Mesothelial cell of epicardium (in vitro differentiated cells): ENCODE results near the gene CCDC6. TPM values are rescaled to one million over a fixed set of nuclear protein-coding genes. Genes with fewer than 3 reads are reported as not detected.

ENCODE experiments used
- DNase-seq, 2 experiments: peaks; one replicate each; pipeline ENCODE4 v3.0.0; 2021; ENCODE audit warnings: low spot score in 2 of 2; ENCODE audit not compliant: unreplicated experiment in 2 of 2
- H3K27ac Mint-ChIP-seq: 2 replicates; pipeline ENCODE4 v1.8.0; 2021; ENCODE audit warnings: mixed read lengths
- H3K27me3 Mint-ChIP-seq: 2 replicates; pipeline ENCODE4 v1.8.0; 2021; ENCODE audit warnings: low read depth, mixed read lengths
- H3K36me3 Mint-ChIP-seq: 2 replicates; pipeline ENCODE4 v1.8.0; 2021; ENCODE audit warnings: mixed read lengths
- H3K4me1 Mint-ChIP-seq: 2 replicates; pipeline ENCODE4 v1.8.0; 2021; ENCODE audit warnings: mixed read lengths
- H3K4me3 Mint-ChIP-seq: 2 replicates; pipeline ENCODE4 v1.8.0; 2021; ENCODE audit warnings: mild to moderate bottlenecking, moderate library complexity, mixed read lengths
- H3K9me3 Mint-ChIP-seq: 2 replicates; pipeline ENCODE4 v1.8.0; 2021; ENCODE audit warnings: mixed read lengths
- total RNA-seq: library from RNA; stranded (reverse); gene quantifications from 3 replicates; pipeline ENCODE4 v1.2.1, GENCODE V29; 2021
- TF ChIP-seq, protein P1 (sequence below): fragments of 200-600 bp; sonication (generic); IDR thresholded peaks from one replicate; pipeline ENCODE4 v1.5.0; 2021; ENCODE audit warnings: antibody characterized with exemption; ENCODE audit not compliant: unreplicated experiment

Gene CCDC6
- total RNA-seq, 1 donor from 2014 or later = 50.5 TPM

DNA sequence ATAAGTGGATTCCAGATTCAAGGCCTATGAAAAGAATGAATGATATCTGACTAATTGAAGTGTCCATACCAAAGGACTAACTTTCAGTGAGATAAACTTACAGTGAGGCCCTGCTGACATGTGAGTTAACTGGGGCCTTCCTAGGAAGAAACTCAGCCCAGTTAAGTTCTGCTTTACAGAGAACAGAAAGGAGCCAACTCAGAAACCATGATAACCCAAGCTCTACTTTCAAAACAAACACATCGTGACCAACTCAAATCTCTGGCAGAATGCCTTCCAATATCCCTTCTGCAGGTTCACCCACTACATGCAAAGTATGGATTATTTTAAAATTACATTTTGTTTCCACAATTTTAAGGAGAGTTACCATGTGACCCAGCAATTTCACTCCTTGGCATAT is 77.3 kb downstream of the CCDC6 start:
- H3K9me3 Mint-ChIP-seq = no peaks in the 10 kb centered on the region
- no peaks in the 10 kb centered on the region for H3K27me3 Mint-ChIP-seq
- DNase-seq = no peak
- peaks cover 32% of the 10 kb centered on the region for H3K36me3 Mint-ChIP-seq
- TF ChIP-seq, protein P1, sequence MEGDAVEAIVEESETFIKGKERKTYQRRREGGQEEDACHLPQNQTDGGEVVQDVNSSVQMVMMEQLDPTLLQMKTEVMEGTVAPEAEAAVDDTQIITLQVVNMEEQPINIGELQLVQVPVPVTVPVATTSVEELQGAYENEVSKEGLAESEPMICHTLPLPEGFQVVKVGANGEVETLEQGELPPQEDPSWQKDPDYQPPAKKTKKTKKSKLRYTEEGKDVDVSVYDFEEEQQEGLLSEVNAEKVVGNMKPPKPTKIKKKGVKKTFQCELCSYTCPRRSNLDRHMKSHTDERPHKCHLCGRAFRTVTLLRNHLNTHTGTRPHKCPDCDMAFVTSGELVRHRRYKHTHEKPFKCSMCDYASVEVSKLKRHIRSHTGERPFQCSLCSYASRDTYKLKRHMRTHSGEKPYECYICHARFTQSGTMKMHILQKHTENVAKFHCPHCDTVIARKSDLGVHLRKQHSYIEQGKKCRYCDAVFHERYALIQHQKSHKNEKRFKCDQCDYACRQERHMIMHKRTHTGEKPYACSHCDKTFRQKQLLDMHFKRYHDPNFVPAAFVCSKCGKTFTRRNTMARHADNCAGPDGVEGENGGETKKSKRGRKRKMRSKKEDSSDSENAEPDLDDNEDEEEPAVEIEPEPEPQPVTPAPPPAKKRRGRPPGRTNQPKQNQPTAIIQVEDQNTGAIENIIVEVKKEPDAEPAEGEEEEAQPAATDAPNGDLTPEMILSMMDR = no peak
- H3K4me1 Mint-ChIP-seq = no peaks in the 10 kb centered on the region
- no peak overlapping the region for H3K4me3 Mint-ChIP-seq
- no peak overlapping the region for H3K27ac Mint-ChIP-seq

DNA sequence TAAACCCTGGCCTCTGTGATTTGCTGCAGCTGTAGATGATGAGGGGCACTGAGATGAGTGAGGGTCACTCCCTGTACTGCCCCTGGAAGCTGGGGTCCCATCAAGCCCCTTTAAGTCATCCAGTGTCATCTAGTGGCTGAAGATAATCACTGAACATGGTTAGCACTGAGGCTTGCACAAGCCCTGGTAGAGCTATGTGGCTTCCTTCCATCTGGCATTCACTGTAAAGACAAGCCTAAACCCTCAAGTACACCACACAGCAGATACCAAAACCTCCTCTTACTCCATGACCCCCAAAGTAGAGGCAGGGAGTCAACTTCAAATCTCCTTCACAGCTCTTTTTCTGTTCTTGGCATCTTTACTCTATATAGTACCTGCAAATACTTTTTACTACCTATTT is 80.4 kb downstream of the CCDC6 start:
- Mint-ChIP-seq H3K27me3 (no peaks in the 10 kb centered on the region), H3K4me3 (no peak overlapping the region), H3K4me1 (peaks cover 3% of the 10 kb centered on the region), H3K36me3 (peaks cover 21% of the 10 kb centered on the region), H3K9me3 (no peaks in the 10 kb centered on the region), H3K27ac (no peak overlapping the region)
- TF ChIP-seq, protein P1 = no peak
- DNase-seq = no peak

DNA sequence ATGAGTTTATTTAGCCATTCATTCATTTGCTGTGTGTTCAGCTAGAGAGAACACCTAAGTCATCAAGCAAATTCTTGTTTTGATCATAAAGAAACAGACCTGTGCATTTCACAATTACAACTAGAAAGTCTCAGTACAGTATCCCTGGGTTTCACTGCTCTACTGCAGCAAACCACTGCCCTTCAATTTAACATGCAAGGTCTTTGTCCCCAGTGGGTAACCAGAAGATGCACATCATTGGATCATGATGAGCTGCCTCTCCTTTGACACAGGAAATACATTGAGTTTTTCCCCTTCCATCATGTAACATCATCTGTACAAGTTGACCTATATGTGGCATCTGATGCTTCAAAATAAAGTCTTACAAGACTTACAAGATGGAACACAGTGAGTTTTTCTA is 82.6 kb downstream of the CCDC6 start:
- H3K36me3 Mint-ChIP-seq = peaks cover 13% of the 10 kb centered on the region
- H3K4me3 Mint-ChIP-seq = no peak overlapping the region
- no peak overlapping the region for H3K27ac Mint-ChIP-seq
- TF ChIP-seq, protein P1 = no peak
- DNase-seq = no peak
- H3K4me1 Mint-ChIP-seq = peaks cover 3% of the 10 kb centered on the region
- no peaks in the 10 kb centered on the region for H3K27me3 Mint-ChIP-seq
- H3K9me3 Mint-ChIP-seq = no peaks in the 10 kb centered on the region

DNA sequence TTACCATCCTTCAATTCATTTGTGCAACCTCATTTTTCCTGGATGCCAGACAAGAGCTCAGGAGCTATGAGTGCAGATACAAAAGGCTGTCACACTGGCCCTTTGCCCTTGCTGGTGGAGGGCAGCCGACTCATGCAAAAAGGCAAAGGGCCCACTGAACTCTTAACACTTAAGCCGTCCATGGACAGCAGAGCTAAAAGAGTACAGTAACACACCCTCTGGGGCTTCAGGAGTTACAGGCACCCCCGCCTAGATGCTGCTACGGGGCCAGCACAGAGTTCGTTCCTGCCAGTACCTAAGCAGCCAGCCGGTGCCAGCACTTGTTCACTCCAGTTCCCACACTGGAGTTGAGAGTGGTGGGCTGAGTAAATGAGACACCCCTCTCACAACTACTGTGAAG is 83.2 kb downstream of the CCDC6 start:
- peaks cover 12% of the 10 kb centered on the region for H3K36me3 Mint-ChIP-seq
- H3K27me3 Mint-ChIP-seq = no peaks in the 10 kb centered on the region
- no peak overlapping the region for H3K27ac Mint-ChIP-seq
- no peak overlapping the region for H3K4me3 Mint-ChIP-seq
- no peak for DNase-seq
- peaks cover 3% of the 10 kb centered on the region for H3K4me1 Mint-ChIP-seq
- H3K9me3 Mint-ChIP-seq = no peaks in the 10 kb centered on the region
- TF ChIP-seq, protein P1 = no peak

DNA sequence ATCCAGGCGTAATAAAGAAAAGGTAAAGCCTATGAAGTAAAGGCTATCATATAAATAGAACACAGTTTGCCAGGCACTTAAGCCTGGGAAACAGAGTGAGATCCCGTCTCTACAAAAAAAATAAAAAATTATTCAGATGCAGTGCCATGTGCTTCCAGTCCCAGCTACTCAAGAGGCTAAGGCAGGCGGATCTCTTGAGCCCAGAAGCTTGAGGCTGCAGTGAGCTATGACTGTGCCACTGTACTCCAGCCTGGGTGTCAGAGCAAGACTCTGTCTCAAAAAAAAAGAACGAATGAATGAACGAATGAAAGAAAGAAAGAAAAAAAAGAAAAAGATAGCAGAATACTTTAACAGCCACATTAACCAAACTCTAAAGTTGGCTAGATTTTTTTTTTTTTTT is 85.9 kb downstream of the CCDC6 start:
- Mint-ChIP-seq H3K27ac (no peak overlapping the region), H3K4me3 (no peak overlapping the region), H3K36me3 (peaks cover 16% of the 10 kb centered on the region), H3K4me1 (peaks cover 3% of the 10 kb centered on the region), H3K27me3 (no peaks in the 10 kb centered on the region), H3K9me3 (no peaks in the 10 kb centered on the region)
- no peak for DNase-seq
- TF ChIP-seq, protein P1 = no peak

DNA sequence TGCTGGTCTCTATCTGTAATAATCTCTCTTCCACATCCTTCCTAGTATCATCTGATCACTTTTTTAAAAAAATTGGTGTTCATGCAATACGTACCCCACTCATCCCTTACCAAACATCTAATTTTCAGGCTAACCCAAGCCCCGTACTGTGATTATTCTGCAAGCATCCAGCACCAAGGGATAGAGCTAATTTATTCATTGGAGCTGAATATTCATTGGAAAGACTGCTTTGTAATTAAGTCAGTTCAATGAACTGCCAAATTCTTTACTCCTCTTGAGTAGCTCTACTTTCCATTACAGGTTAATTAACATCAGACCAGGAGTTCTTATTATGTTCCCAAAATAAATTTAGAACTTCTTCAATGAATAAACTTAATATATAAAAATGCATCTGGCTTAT is 86.7 kb downstream of the CCDC6 start:
- peaks cover 3% of the 10 kb centered on the region for H3K4me1 Mint-ChIP-seq
- TF ChIP-seq, protein P1 = no peak
- no peak overlapping the region for H3K27ac Mint-ChIP-seq
- no peak for DNase-seq
- no peak overlapping the region for H3K4me3 Mint-ChIP-seq
- no peaks in the 10 kb centered on the region for H3K9me3 Mint-ChIP-seq
- H3K27me3 Mint-ChIP-seq = no peaks in the 10 kb centered on the region
- peaks cover 9% of the 10 kb centered on the region for H3K36me3 Mint-ChIP-seq
